Effector memory CD8-positive, alpha-beta T cell (primary cell): ENCODE measurements around the gene ST6GALNAC4.

ENCODE experiments used
- ATAC-seq: fragments of 150-1000 bp; cut with Tn5 transposase; replicated peaks from 2 replicates; pipeline ENCODE4 v1.10.0; 2021; ENCODE audit warnings: mild to moderate bottlenecking, moderate library complexity
- DNase-seq, 3 experiments: peaks; one replicate each; pipeline ENCODE4 v3.0.0; 2021
- H3K27ac Mint-ChIP-seq, 2 donors: one replicate each; pipeline ENCODE4 v1.8.0; 2022; ENCODE audit warnings: mild to moderate bottlenecking in 2 of 2, mixed read lengths in 2 of 2, moderate library complexity in 2 of 2
- H3K27me3 Mint-ChIP-seq, 2 donors: one replicate each; pipeline ENCODE4 v1.8.0; 2022; ENCODE audit warnings: mixed read lengths in 2 of 2
- H3K36me3 Mint-ChIP-seq: one replicate; pipeline ENCODE4 v1.8.0; 2022; ENCODE audit warnings: mild to moderate bottlenecking, moderate library complexity, mixed read lengths; ENCODE audit not compliant: insufficient read depth
- H3K4me1 Mint-ChIP-seq, 2 donors: one replicate each; pipeline ENCODE4 v1.8.0; 2022; ENCODE audit warnings: low read depth in 2 of 2, mixed read lengths in 2 of 2
- H3K4me3 Mint-ChIP-seq, 2 donors: one replicate each; pipeline ENCODE4 v1.8.0; 2022; ENCODE audit warnings: mild to moderate bottlenecking in 2 of 2, mixed read lengths in 2 of 2, moderate library complexity in 2 of 2
- H3K9me3 Mint-ChIP-seq, 2 donors: one replicate each; pipeline ENCODE4 v1.8.0; 2022; ENCODE audit warnings: mixed read lengths in 2 of 2

The ST6GALNAC4 gene

GRCh38 chr9:127878001-127878651 is 38.7 kb downstream of the ST6GALNAC4 start:
- H3K4me3 Mint-ChIP-seq: peak overlapping the region in 1 of 2 donors; percentile 50
- peak overlapping the region in 1 of 2 donors; percentile 57 for H3K27ac Mint-ChIP-seq
- H3K9me3 Mint-ChIP-seq: no peaks in the 10 kb centered on the region
- H3K27me3 Mint-ChIP-seq: no peaks in the 10 kb centered on the region
- ATAC-seq (no peak), DNase-seq (no peak)
- peaks cover 17% of the 10 kb centered on the region for H3K36me3 Mint-ChIP-seq
- H3K4me1 Mint-ChIP-seq: peaks cover 11 to 21% of the 10 kb centered on the region in 2 donors

- H3K27ac Mint-ChIP-seq: peak within 1 kb of the TSS in 1 of 2 donors; percentile 57
- H3K4me1 Mint-ChIP-seq: peaks cover 9 to 20% of the 10 kb centered on the region in 2 donors
- H3K9me3 Mint-ChIP-seq: no peaks in the 10 kb centered on the region
- DNase-seq (no peak), ATAC-seq (no peak)
- H3K27me3 Mint-ChIP-seq: no peaks in the 10 kb centered on the region
- H3K4me3 Mint-ChIP-seq: peak within 1 kb of the TSS in 1 of 2 donors; percentile 50
- H3K36me3 Mint-ChIP-seq: peaks cover 16% of the 10 kb centered on the region
Observed at GRCh38 chr9:127877566-127877998, 39.3 kb downstream of the ST6GALNAC4 start, which contains the start of gene AK1. Gene AK1 (minus strand): TSS chr9:127877675. CDS start chr9:127874617, 3,058 bp downstream.

- Mint-ChIP-seq H3K4me3 (peak overlapping the region in 1 of 2 donors; percentile 19), H3K9me3 (no peaks in the 10 kb centered on the region), H3K36me3 (peaks cover 13% of the 10 kb centered on the region), H3K27me3 (no peaks in the 10 kb centered on the region), H3K27ac (no peak overlapping the region), H3K4me1 (peaks cover 8 to 15% of the 10 kb centered on the region in 2 donors)
- DNase-seq (no peak), ATAC-seq (no peak)
Observed at GRCh38 chr9:127876764-127877562, 39.9 kb downstream of the ST6GALNAC4 start.

GRCh38 chr9:127876026-127876763 is 40.6 kb downstream of the ST6GALNAC4 start:
- no peaks in the 10 kb centered on the region for H3K9me3 Mint-ChIP-seq
- H3K4me3 Mint-ChIP-seq: no peak overlapping the region
- peaks cover 8 to 15% of the 10 kb centered on the region in 2 donors for H3K4me1 Mint-ChIP-seq
- peaks cover 13% of the 10 kb centered on the region for H3K36me3 Mint-ChIP-seq
- ATAC-seq: no peak
- H3K27me3 Mint-ChIP-seq: no peaks in the 10 kb centered on the region
- no peak overlapping the region for H3K27ac Mint-ChIP-seq
- no peak for DNase-seq

- Mint-ChIP-seq H3K4me3 (no peak overlapping the region), H3K36me3 (peaks cover 11% of the 10 kb centered on the region), H3K4me1 (peaks cover 8 to 15% of the 10 kb centered on the region in 2 donors), H3K27ac (no peak overlapping the region), H3K9me3 (no peaks in the 10 kb centered on the region), H3K27me3 (no peaks in the 10 kb centered on the region)
- DNase-seq (no peak), ATAC-seq (no peak)
Observed at GRCh38 chr9:127875306-127875966, 41.4 kb downstream of the ST6GALNAC4 start.

- Mint-ChIP-seq H3K9me3 (no peaks in the 10 kb centered on the region), H3K36me3 (peaks cover 8% of the 10 kb centered on the region), H3K27ac (peak overlapping the region in 1 of 2 donors; percentile 23), H3K4me1 (peaks cover 8 to 15% of the 10 kb centered on the region in 2 donors), H3K4me3 (no peak overlapping the region), H3K27me3 (no peaks in the 10 kb centered on the region)
- no peak for DNase-seq
- no peak for ATAC-seq
Observed at GRCh38 chr9:127874301-127875221, 42.3 kb downstream of the ST6GALNAC4 start.

GRCh38 chr9:127873886-127874285 is 43.0 kb downstream of the ST6GALNAC4 start:
- H3K27ac Mint-ChIP-seq: no peak overlapping the region
- H3K4me1 Mint-ChIP-seq: peaks cover 10 to 15% of the 10 kb centered on the region in 2 donors
- no peaks in the 10 kb centered on the region for H3K9me3 Mint-ChIP-seq
- H3K36me3 Mint-ChIP-seq: peaks cover 6% of the 10 kb centered on the region
- H3K27me3 Mint-ChIP-seq: no peaks in the 10 kb centered on the region
- DNase-seq (no peak), ATAC-seq (no peak)
- H3K4me3 Mint-ChIP-seq: no peak overlapping the region

GRCh38 chr9:127873223-127873691 is 43.6 kb downstream of the ST6GALNAC4 start:
- ATAC-seq: no peak
- H3K9me3 Mint-ChIP-seq: no peaks in the 10 kb centered on the region
- no peak overlapping the region for H3K4me3 Mint-ChIP-seq
- H3K4me1 Mint-ChIP-seq: peaks cover 8 to 12% of the 10 kb centered on the region in 2 donors
- no peak overlapping the region for H3K27ac Mint-ChIP-seq
- H3K27me3 Mint-ChIP-seq: no peaks in the 10 kb centered on the region
- peaks cover 2% of the 10 kb centered on the region for H3K36me3 Mint-ChIP-seq
- no peak for DNase-seq

GRCh38 chr9:127872369-127873222 is 44.2 kb downstream of the ST6GALNAC4 start:
- Mint-ChIP-seq H3K9me3 (no peaks in the 10 kb centered on the region), H3K4me1 (peaks cover 2 to 7% of the 10 kb centered on the region in 2 donors)
- no peak for DNase-seq

GRCh38 chr9:127871531-127871930 is 45.3 kb downstream of the ST6GALNAC4 start:
- no peak for DNase-seq
- Mint-ChIP-seq H3K9me3 (no peaks in the 10 kb centered on the region), H3K27me3 (no peaks in the 10 kb centered on the region), H3K4me3 (no peak overlapping the region), H3K27ac (peak overlapping the region in 1 of 2 donors; percentile 13), H3K36me3 (peaks cover 2% of the 10 kb centered on the region), H3K4me1 (peaks cover 2 to 7% of the 10 kb centered on the region in 2 donors)
- no peak for ATAC-seq

More at GRCh38 chr9:127872369-127873222, 44.2 kb downstream of the ST6GALNAC4 start:
- no peak for ATAC-seq
- no peaks in the 10 kb centered on the region for H3K27me3 Mint-ChIP-seq
- H3K27ac Mint-ChIP-seq: no peak overlapping the region
- H3K36me3 Mint-ChIP-seq: peaks cover 2% of the 10 kb centered on the region
- H3K4me3 Mint-ChIP-seq: no peak overlapping the region

GRCh38 chr9:127870887-127871286 is 46.0 kb downstream of the ST6GALNAC4 start:
- H3K9me3 Mint-ChIP-seq: no peaks in the 10 kb centered on the region
- peaks cover 3 to 7% of the 10 kb centered on the region in 2 donors for H3K4me1 Mint-ChIP-seq
- ATAC-seq (no peak), DNase-seq (no peak)
- H3K27ac Mint-ChIP-seq: no peak overlapping the region
- no peak overlapping the region for H3K4me3 Mint-ChIP-seq
- H3K36me3 Mint-ChIP-seq: peaks cover 2% of the 10 kb centered on the region
- no peaks in the 10 kb centered on the region for H3K27me3 Mint-ChIP-seq
